ENCODE data around the gene PCGF3.

DNA sequence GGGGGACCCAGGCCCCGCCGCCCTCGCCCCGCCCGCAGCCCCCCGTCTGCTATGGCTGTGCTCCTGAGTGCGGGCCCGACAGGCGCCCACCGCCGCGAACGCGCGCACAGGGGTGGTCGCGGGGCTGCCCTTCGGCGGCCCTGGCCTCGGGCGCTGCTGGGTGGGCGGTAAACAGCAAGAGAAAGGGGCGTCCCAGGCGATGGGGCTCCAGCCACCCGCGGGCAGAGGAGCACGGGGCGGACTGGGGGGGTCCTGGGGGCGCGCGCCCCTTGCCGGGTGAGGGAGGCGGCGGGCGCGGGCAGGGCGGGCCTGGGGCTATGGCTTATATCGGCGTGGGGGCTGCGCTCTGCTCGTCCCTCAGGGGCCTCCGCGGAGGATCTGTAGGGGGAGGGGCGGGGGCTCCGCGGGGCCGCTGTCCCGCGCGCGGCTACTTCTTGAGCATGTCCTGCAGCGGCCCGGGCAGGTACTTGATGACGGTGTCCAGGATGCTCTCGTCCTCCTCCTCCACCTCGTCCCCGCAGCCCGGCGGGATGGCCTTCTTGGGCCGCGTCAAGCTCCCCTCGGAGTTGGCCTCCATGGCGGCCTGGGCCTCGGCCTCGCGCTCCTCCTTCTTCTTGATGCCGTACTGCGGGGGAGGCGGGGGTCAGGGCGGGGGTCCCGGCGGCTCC lies 80.6 kb downstream of the PCGF3 start:
- TF ChIP-seq TCF7L2 (IDR thresholded peaks at IDR 0.05; ENCODE audit: borderline replicate concordance, low read depth, low read length): no peak
- TF ChIP-seq, protein P1, sequence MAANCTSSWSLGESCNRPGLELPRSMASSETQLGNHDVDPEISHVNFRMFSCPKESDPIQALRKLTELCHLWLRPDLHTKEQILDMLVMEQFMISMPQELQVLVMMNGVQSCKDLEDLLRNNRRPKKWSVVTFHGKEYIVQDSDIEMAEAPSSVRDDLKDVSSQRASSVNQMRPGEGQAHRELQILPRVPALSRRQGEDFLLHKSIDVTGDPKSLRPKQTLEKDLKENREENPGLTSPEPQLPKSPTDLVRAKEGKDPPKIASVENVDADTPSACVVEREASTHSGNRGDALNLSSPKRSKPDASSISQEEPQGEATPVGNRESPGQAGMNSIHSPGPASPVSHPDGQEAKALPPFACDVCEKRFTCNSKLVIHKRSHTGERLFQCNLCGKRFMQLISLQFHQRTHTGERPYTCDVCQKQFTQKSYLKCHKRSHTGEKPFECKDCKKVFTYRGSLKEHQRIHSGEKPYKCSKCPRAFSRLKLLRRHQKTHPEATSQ (tag by site-specific recombination; IDR thresholded peaks at IDR 0.05): no peak
